Stimulated activated naive CD8-positive, alpha-beta T cell treated with anti-CD3 and anti-CD28 coated beads, Interleukin-15, Interleukin-2, amounts not matched to agents 100 ng/mL and 50 ng/mL, for 24 hours (primary cell): Measurements from ENCODE around the gene AMBN.

Source experiments
- H3K27ac Mint-ChIP-seq: one replicate; pipeline ENCODE4 v1.8.0; 2021; ENCODE audit warnings: mild to moderate bottlenecking, mixed read lengths
- H3K27me3 Mint-ChIP-seq: one replicate; pipeline ENCODE4 v1.8.0; 2021; ENCODE audit warnings: mixed read lengths
- H3K36me3 Mint-ChIP-seq: one replicate; pipeline ENCODE4 v1.8.0; 2021; ENCODE audit warnings: low read depth, mixed read lengths
- H3K4me1 Mint-ChIP-seq: one replicate; pipeline ENCODE4 v1.8.0; 2021; ENCODE audit warnings: low read depth, mixed read lengths
- H3K4me3 Mint-ChIP-seq: one replicate; pipeline ENCODE4 v1.8.0; 2021; ENCODE audit warnings: mild to moderate bottlenecking, mixed read lengths
- H3K9me3 Mint-ChIP-seq: one replicate; pipeline ENCODE4 v1.8.0; 2021; ENCODE audit warnings: mixed read lengths

The AMBN gene

GRCh38 chr4:70591955-70592582 is at the start of gene AMBN:
TSS of gene AMBN (plus strand) at chr4:70592256. CDS start at chr4:70592359, 103 bp downstream.
- peaks cover 3% of the 10 kb centered on the region for H3K4me1 Mint-ChIP-seq
- no peaks in the 10 kb centered on the region for H3K36me3 Mint-ChIP-seq
- H3K27ac Mint-ChIP-seq = no peak within 1 kb of the TSS

GRCh38 chr4:70544279-70544868 is 47.7 kb upstream of the AMBN start:
- Mint-ChIP-seq H3K4me3 (no peak overlapping the region), H3K27me3 (peaks cover 14% of the 10 kb centered on the region), H3K36me3 (no peaks in the 10 kb centered on the region), H3K4me1 (no peaks in the 10 kb centered on the region), H3K9me3 (no peaks in the 10 kb centered on the region), H3K27ac (no peak overlapping the region)

More at GRCh38 chr4:70591955-70592582, at the start of gene AMBN:
- H3K4me3 Mint-ChIP-seq = no peak within 1 kb of the TSS
- no peaks in the 10 kb centered on the region for H3K27me3 Mint-ChIP-seq
- H3K9me3 Mint-ChIP-seq = no peaks in the 10 kb centered on the region

GRCh38 chr4:70556856-70557255 is 35.2 kb upstream of the AMBN start:
- Mint-ChIP-seq H3K4me1 (peaks cover 10% of the 10 kb centered on the region), H3K27me3 (no peaks in the 10 kb centered on the region), H3K27ac (no peak overlapping the region), H3K4me3 (no peak overlapping the region), H3K36me3 (no peaks in the 10 kb centered on the region), H3K9me3 (no peaks in the 10 kb centered on the region)

- Mint-ChIP-seq H3K27me3 (no peaks in the 10 kb centered on the region), H3K36me3 (no peaks in the 10 kb centered on the region), H3K9me3 (no peaks in the 10 kb centered on the region), H3K4me1 (peaks cover 10% of the 10 kb centered on the region), H3K27ac (no peak overlapping the region), H3K4me3 (no peak overlapping the region)
These were observed 32.7 kb upstream of the AMBN start for GRCh38 chr4:70559211-70559830.

- no peaks in the 10 kb centered on the region for H3K9me3 Mint-ChIP-seq
- no peaks in the 10 kb centered on the region for H3K27me3 Mint-ChIP-seq
- H3K27ac Mint-ChIP-seq = no peak overlapping the region
- peaks cover 10% of the 10 kb centered on the region for H3K4me1 Mint-ChIP-seq
- no peaks in the 10 kb centered on the region for H3K36me3 Mint-ChIP-seq
- H3K4me3 Mint-ChIP-seq = no peak overlapping the region
These were observed 32.1 kb upstream of the AMBN start for GRCh38 chr4:70559924-70560323.

GRCh38 chr4:70564033-70564432 is 28.0 kb upstream of the AMBN start:
- H3K9me3 Mint-ChIP-seq = no peaks in the 10 kb centered on the region

GRCh38 chr4:70570796-70571195 is 21.3 kb upstream of the AMBN start:
- H3K4me1 Mint-ChIP-seq = no peaks in the 10 kb centered on the region
- no peaks in the 10 kb centered on the region for H3K36me3 Mint-ChIP-seq
- no peak overlapping the region for H3K4me3 Mint-ChIP-seq
- H3K9me3 Mint-ChIP-seq = no peaks in the 10 kb centered on the region
- peaks cover 3% of the 10 kb centered on the region for H3K27me3 Mint-ChIP-seq
- H3K27ac Mint-ChIP-seq = no peak overlapping the region

More at GRCh38 chr4:70564033-70564432, 28.0 kb upstream of the AMBN start:
- Mint-ChIP-seq H3K27ac (no peak overlapping the region), H3K27me3 (peaks cover 3% of the 10 kb centered on the region), H3K4me1 (peaks cover 4% of the 10 kb centered on the region), H3K36me3 (no peaks in the 10 kb centered on the region), H3K4me3 (no peak overlapping the region)

- H3K27me3 Mint-ChIP-seq = peaks cover 3% of the 10 kb centered on the region
- H3K4me1 Mint-ChIP-seq = no peaks in the 10 kb centered on the region
- no peak overlapping the region for H3K4me3 Mint-ChIP-seq
These were observed 20.3 kb upstream of the AMBN start for GRCh38 chr4:70571772-70572171.

GRCh38 chr4:70575964-70576363 is 16.1 kb upstream of the AMBN start:
- Mint-ChIP-seq H3K4me3 (no peak overlapping the region), H3K9me3 (no peaks in the 10 kb centered on the region), H3K27me3 (no peaks in the 10 kb centered on the region), H3K27ac (no peak overlapping the region), H3K36me3 (no peaks in the 10 kb centered on the region), H3K4me1 (no peaks in the 10 kb centered on the region)

More at GRCh38 chr4:70571772-70572171, 20.3 kb upstream of the AMBN start:
- Mint-ChIP-seq H3K36me3 (no peaks in the 10 kb centered on the region), H3K27ac (no peak overlapping the region), H3K9me3 (no peaks in the 10 kb centered on the region)

GRCh38 chr4:70577220-70577927 is 14.7 kb upstream of the AMBN start:
- no peaks in the 10 kb centered on the region for H3K4me1 Mint-ChIP-seq
- no peak overlapping the region for H3K27ac Mint-ChIP-seq
- H3K27me3 Mint-ChIP-seq = no peaks in the 10 kb centered on the region
- H3K36me3 Mint-ChIP-seq = no peaks in the 10 kb centered on the region
- no peaks in the 10 kb centered on the region for H3K9me3 Mint-ChIP-seq
- no peak overlapping the region for H3K4me3 Mint-ChIP-seq

GRCh38 chr4:70581980-70582379 is 10.1 kb upstream of the AMBN start:
- Mint-ChIP-seq H3K36me3 (no peaks in the 10 kb centered on the region), H3K9me3 (no peaks in the 10 kb centered on the region), H3K4me3 (no peak overlapping the region), H3K27ac (no peak overlapping the region), H3K27me3 (no peaks in the 10 kb centered on the region), H3K4me1 (no peaks in the 10 kb centered on the region)

GRCh38 chr4:70583952-70584834 is 7.9 kb upstream of the AMBN start:
- Mint-ChIP-seq H3K36me3 (no peaks in the 10 kb centered on the region), H3K9me3 (no peaks in the 10 kb centered on the region), H3K27me3 (no peaks in the 10 kb centered on the region), H3K4me3 (no peak overlapping the region), H3K27ac (no peak overlapping the region), H3K4me1 (no peaks in the 10 kb centered on the region)

GRCh38 chr4:70586841-70587240 is 5.2 kb upstream of the AMBN start:
- no peaks in the 10 kb centered on the region for H3K27me3 Mint-ChIP-seq

GRCh38 chr4:70589785-70590184 is 2.3 kb upstream of the AMBN start:
- no peak overlapping the region for H3K4me3 Mint-ChIP-seq
- no peaks in the 10 kb centered on the region for H3K9me3 Mint-ChIP-seq
- peaks cover 3% of the 10 kb centered on the region for H3K4me1 Mint-ChIP-seq
- no peaks in the 10 kb centered on the region for H3K36me3 Mint-ChIP-seq
- H3K27ac Mint-ChIP-seq = no peak overlapping the region
- H3K27me3 Mint-ChIP-seq = no peaks in the 10 kb centered on the region

More at GRCh38 chr4:70586841-70587240, 5.2 kb upstream of the AMBN start:
- Mint-ChIP-seq H3K9me3 (no peaks in the 10 kb centered on the region), H3K4me3 (no peak overlapping the region), H3K36me3 (no peaks in the 10 kb centered on the region), H3K27ac (no peak overlapping the region), H3K4me1 (peaks cover 3% of the 10 kb centered on the region)
